Measurements from ENCODE around the gene YWHAQ.

DNA sequence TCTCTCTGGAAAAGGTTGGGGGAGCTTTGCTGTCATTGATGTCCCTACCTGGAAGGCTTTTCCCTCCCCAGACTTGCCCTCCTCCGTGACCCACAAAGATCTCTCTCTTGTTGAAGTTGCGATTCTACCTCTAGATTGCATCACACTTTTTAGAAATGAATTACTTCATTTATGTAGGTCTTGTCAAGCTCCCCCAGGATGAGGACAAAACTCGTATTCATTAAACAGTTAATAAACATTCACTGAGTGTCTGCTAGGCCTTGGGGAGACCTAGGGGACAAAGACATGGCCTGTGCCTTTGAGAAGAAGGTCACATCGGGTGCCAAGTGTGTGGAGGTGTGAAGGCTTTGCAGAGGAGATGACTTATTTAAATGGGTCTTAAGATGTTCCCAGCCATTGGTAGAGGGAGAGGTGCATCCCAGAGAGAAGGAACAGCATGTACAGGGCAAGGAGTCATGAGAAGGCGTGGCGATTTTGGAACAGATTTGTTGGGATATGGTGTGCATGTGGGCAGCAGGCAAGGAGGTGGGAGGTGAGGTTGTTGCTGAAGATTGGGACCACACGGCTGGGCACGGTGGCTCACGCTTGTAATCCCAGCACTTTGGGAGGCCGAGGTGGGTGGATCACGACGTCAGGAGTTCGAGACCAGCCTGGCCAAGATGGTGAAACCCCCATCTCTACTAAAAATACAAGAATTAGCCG lies 9.8 kb upstream of the YWHAQ start:
- TF ChIP-seq CTCF (IDR thresholded peaks at IDR 0.05) (no peak), POLR2A (IDR thresholded peaks at IDR 0.05) (no peak), POLR2AphosphoS5 (IDR thresholded peaks at IDR 0.05) (no peak)

All from breast epithelium (tissue), 3 donors.